GOT3 (cell line): Measurements from ENCODE around the gene UBXN10.

Source experiments
- DNase-seq: peaks from one replicate; lab custom pipeline; 2025; ENCODE audit warnings: mixed read lengths; lab: John Stamatoyannopoulos, UW

The UBXN10 gene

GRCh38 chr1:20183035-20183434, 2.9 kb upstream of the UBXN10 start:
- DNase-seq: no peak

- no peak for DNase-seq
Measured at GRCh38 chr1:20183616-20184271, 2.2 kb upstream of the UBXN10 start.

GRCh38 chr1:20184481-20184900, 1.4 kb upstream of the UBXN10 start:
- no peak for DNase-seq

GRCh38 chr1:20184997-20185833, 681 bp upstream of the UBXN10 start:
- DNase-seq: no peak

GRCh38 chr1:20187103-20187812, 1.4 kb downstream of the UBXN10 start:
- no peak for DNase-seq

- no peak for DNase-seq
Measured at GRCh38 chr1:20187813-20188454, 2.0 kb downstream of the UBXN10 start.

GRCh38 chr1:20188455-20188817, 2.5 kb downstream of the UBXN10 start:
- DNase-seq: no peak

- DNase-seq: no peak
Measured at GRCh38 chr1:20189664-20190063, 3.8 kb downstream of the UBXN10 start.

- no peak for DNase-seq
Measured at GRCh38 chr1:20190256-20191160, 4.6 kb downstream of the UBXN10 start.

GRCh38 chr1:20191266-20191825, 5.5 kb downstream of the UBXN10 start:
- DNase-seq: no peak

- no peak for DNase-seq
Measured at GRCh38 chr1:20192364-20192763, 6.5 kb downstream of the UBXN10 start.

GRCh38 chr1:20192871-20193411, 7.0 kb downstream of the UBXN10 start:
- DNase-seq: no peak

- DNase-seq: no peak
Measured at GRCh38 chr1:20194224-20194623, 8.3 kb downstream of the UBXN10 start.

- no peak for DNase-seq
Measured at GRCh38 chr1:20194757-20195461, 9.0 kb downstream of the UBXN10 start.

- no peak for DNase-seq
Measured at GRCh38 chr1:20195462-20195780, 9.5 kb downstream of the UBXN10 start.

GRCh38 chr1:20197329-20197791, 11.5 kb downstream of the UBXN10 start:
- no peak for DNase-seq

GRCh38 chr1:20198296-20198695, 12.4 kb downstream of the UBXN10 start:
- DNase-seq: no peak

- no peak for DNase-seq
Measured at GRCh38 chr1:20198918-20199317, 13.0 kb downstream of the UBXN10 start.

GRCh38 chr1:20199403-20199802, 13.5 kb downstream of the UBXN10 start:
- no peak for DNase-seq

GRCh38 chr1:20199840-20200239, 13.9 kb downstream of the UBXN10 start:
- DNase-seq: no peak
